Gastrocnemius medialis (tissue), 4 donors: ENCODE results near the gene SUSD3. TPM values are rescaled to one million over a fixed set of nuclear protein-coding genes. Genes with fewer than 3 reads are reported as not detected.
A peak's percentile ranks its signal among the peaks of the same experiment; 100 is the strongest.

Experiments used
- ATAC-seq, 2 donors: fragments of 150-250 bp; one replicate each; pipeline ENCODE4 v1.9.1; 2016
- DNase-seq, 2 donors: peaks; one replicate each; pipeline ENCODE4 v3.0.0-alpha.2; 2019
- H3K27ac ChIP-seq, 4 donors: fragments of 200-600 bp; sonication (generic); 1 replicate in 1 of 4; 2 replicates in 3 of 4; pipeline ENCODE4 v1.5.1; 2016 to 2018; ENCODE audit warnings: mild to moderate bottlenecking in 2 of 4, moderate library complexity in 1 of 4
- H3K27me3 ChIP-seq, 3 donors: fragments of 200-600 bp; sonication (generic) in 2 of 3; 1 replicate in 1 of 3; 2 replicates in 2 of 3; pipeline versions ENCODE4 v1.5.1 to v1.6.0; 2016 to 2019; ENCODE audit warnings: mild to moderate bottlenecking in 1 of 3, moderate library complexity in 1 of 3
- H3K36me3 ChIP-seq, 2 donors: fragments of 200-600 bp; sonication (generic) in 1 of 2; one replicate each; pipeline ENCODE4 v1.5.1; 2017 to 2018
- H3K4me1 ChIP-seq, 2 donors: fragments of 200-600 bp; sonication (generic) in 1 of 2; one replicate each; pipeline ENCODE4 v1.5.1; 2016 to 2017; ENCODE audit warnings: mild to moderate bottlenecking in 2 of 2
- H3K4me3 ChIP-seq, 4 donors: fragments of 200-600 bp; sonication (generic) in 3 of 4; 1 replicate in 1 of 4; 2 replicates in 3 of 4; pipeline ENCODE4 v1.5.1; 2016 to 2019; ENCODE audit warnings: mild to moderate bottlenecking in 2 of 4
- H3K9me3 ChIP-seq, 3 donors: fragments of 200-600 bp; sonication (generic) in 2 of 3; 1 replicate in 1 of 3; 2 replicates in 2 of 3; pipeline ENCODE4 v1.5.1; 2016 to 2019
- CTCF ChIP-seq, 5 experiments: fragments of 450-650 bp in 3 of 5; fragments of 200-600 bp in 2 of 5; sonication (generic) in 2 of 5; IDR thresholded peaks in 4 of 5; conservative IDR thresholded peaks in 1 of 5; 1 replicate in 4 of 5; 2 replicates in 1 of 5; pipeline ENCODE4 v1.5.1; 2016 to 2019; ENCODE audit warnings: antibody characterized with exemption in 5 of 5, mild to moderate bottlenecking in 3 of 5, moderate library complexity in 3 of 5
- POLR2A ChIP-seq, 2 donors: fragments of 450-650 bp; IDR thresholded peaks; one replicate each; pipeline ENCODE4 v1.6.1; 2017; ENCODE audit warnings: antibody characterized with exemption in 2 of 2, mild to moderate bottlenecking in 2 of 2, moderate library complexity in 2 of 2
- in situ Hi-C, 4 donors: fragments of 200-750 bp; cut with MboI; loops; one replicate each; pipeline versions ENCODE4 v1.15.0 to v1.8.0; 2017; ENCODE audit warnings: low sequenced_read_pairs in 4 of 4
- intact Hi-C: fragments of 100-400 bp; cut with DNase I; formaldehyde crosslinking; loops from one replicate; pipeline ENCODE4 v1.15.1; 2023; ENCODE audit warnings: low total_unique reads
- total RNA-seq, 4 donors: library from RNA; depleted of rRNA; stranded (reverse); fragments of >200 nt; gene quantifications; one replicate each; pipeline versions ENCODE4 v1.1.0 to v1.2.3, GENCODE V29; 2016

The SUSD3 gene
- total RNA-seq, 4 donors from 2014 or later: 0.51 to 0.61 TPM; not detected in 2

GRCh38 chr9:93121316-93122241 is 63.1 kb downstream of the SUSD3 start:
- peaks cover 0 to 17% of the 10 kb centered on the region in 2 donors for H3K36me3 ChIP-seq
- TF ChIP-seq POLR2A (IDR thresholded peaks at IDR 0.05) (no peak), CTCF (IDR thresholded peaks at IDR 0.05 in 4 of 5, conservative IDR thresholded peaks at IDR 0.05 in 1 of 5) (no peak)
- intact Hi-C loops (no loop called here), in situ Hi-C loops (loop anchor here in 1 of 4 donors (25.0 kb wide), 1 partner anchor 341 kb away; the partner anchor contains the start of genes FAM120A and FAM120AOS)
- H3K4me1 ChIP-seq: peaks cover 10 to 13% of the 10 kb centered on the region in 2 donors
- ATAC-seq (no peak), DNase-seq (peak in 1 of 2 donors; percentile 13)
- no peak overlapping the region for H3K27ac ChIP-seq
- H3K27me3 ChIP-seq: no peaks in the 10 kb centered on the region
- H3K9me3 ChIP-seq: no peaks in the 10 kb centered on the region
- no peak overlapping the region for H3K4me3 ChIP-seq

GRCh38 chr9:93122721-93123221 is 64.3 kb downstream of the SUSD3 start:
- intact Hi-C loops (no loop called here), in situ Hi-C loops (loop anchor here in 1 of 4 donors (25.0 kb wide), 1 partner anchor 340 kb away; the partner anchor contains the start of genes FAM120A and FAM120AOS)
- Histone ChIP-seq H3K27me3 (no peaks in the 10 kb centered on the region), H3K9me3 (no peaks in the 10 kb centered on the region), H3K36me3 (peaks cover 0 to 17% of the 10 kb centered on the region in 2 donors), H3K4me3 (no peak overlapping the region), H3K27ac (no peak overlapping the region), H3K4me1 (peaks cover 22 to 24% of the 10 kb centered on the region in 2 donors)
- peak in 1 of 2 donors; percentile 19 for DNase-seq
- TF ChIP-seq POLR2A (IDR thresholded peaks at IDR 0.05): no peak
- TF ChIP-seq CTCF (IDR thresholded peaks at IDR 0.05 in 4 of 5, conservative IDR thresholded peaks at IDR 0.05 in 1 of 5): no peak
- no peak for ATAC-seq

- TF ChIP-seq CTCF (IDR thresholded peaks at IDR 0.05 in 4 of 5, conservative IDR thresholded peaks at IDR 0.05 in 1 of 5) (no peak), POLR2A (IDR thresholded peaks at IDR 0.05) (no peak)
- in situ Hi-C loops: loop anchor here in 1 of 4 donors (25.0 kb wide), 1 partner anchor 339 kb away; the partner anchor contains the start of genes FAM120A and FAM120AOS
Measured at GRCh38 chr9:93123561-93124283, 65.2 kb downstream of the SUSD3 start.

GRCh38 chr9:93124793-93125192 is 66.3 kb downstream of the SUSD3 start:
- intact Hi-C loops: no loop called here
- no peaks in the 10 kb centered on the region for H3K27me3 ChIP-seq
- peaks cover 39 to 42% of the 10 kb centered on the region in 2 donors for H3K4me1 ChIP-seq
- DNase-seq (peak in 1 of 2 donors; percentile 11), ATAC-seq (no peak)
- H3K9me3 ChIP-seq: no peaks in the 10 kb centered on the region
- H3K4me3 ChIP-seq: no peak overlapping the region
- no peak overlapping the region for H3K27ac ChIP-seq
- in situ Hi-C loops: loop anchor here in 1 of 4 donors (25.0 kb wide), 1 partner anchor 338 kb away; the partner anchor contains the start of genes FAM120A and FAM120AOS
- peaks cover 0 to 17% of the 10 kb centered on the region in 2 donors for H3K36me3 ChIP-seq
- TF ChIP-seq POLR2A (IDR thresholded peaks at IDR 0.05): no peak
- TF ChIP-seq CTCF (IDR thresholded peaks at IDR 0.05 in 4 of 5, conservative IDR thresholded peaks at IDR 0.05 in 1 of 5): no peak

More at GRCh38 chr9:93123561-93124283, 65.2 kb downstream of the SUSD3 start:
- no peaks in the 10 kb centered on the region for H3K27me3 ChIP-seq
- ATAC-seq: no peak
- H3K4me3 ChIP-seq: no peak overlapping the region
- DNase-seq: peak in 1 of 2 donors; percentile 12
- H3K27ac ChIP-seq: no peak overlapping the region
- intact Hi-C loops: no loop called here
- H3K36me3 ChIP-seq: peaks cover 0 to 17% of the 10 kb centered on the region in 2 donors
- H3K4me1 ChIP-seq: peaks cover 32 to 34% of the 10 kb centered on the region in 2 donors
- H3K9me3 ChIP-seq: no peaks in the 10 kb centered on the region
